Measurements from ENCODE around the gene FOXN3.

DNA sequence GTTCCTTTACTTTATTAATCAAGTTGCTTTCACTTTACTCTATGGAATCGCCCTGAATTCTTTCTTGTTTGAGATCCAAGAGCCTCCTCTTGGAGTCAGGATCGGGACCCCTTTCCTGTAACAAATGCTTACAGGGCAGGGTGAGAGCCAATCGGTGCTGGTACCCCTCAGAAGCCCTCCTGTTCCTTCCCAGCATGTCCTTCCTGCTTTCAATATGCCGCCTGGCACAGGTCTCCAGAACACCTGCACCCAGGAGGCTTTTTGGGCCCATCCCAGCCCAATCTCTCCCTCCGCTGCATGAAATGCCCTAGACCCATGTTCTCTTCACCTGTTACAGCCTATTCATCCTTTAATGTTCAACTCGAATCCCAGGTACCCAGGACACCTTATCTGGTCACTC is 122.2 kb downstream of the FOXN3 start:
- no peak for TF ChIP-seq EZH2 (IDR thresholded peaks at IDR 0.05; ENCODE audit: borderline replicate concordance, insufficient read depth, low read length, poor library complexity, severe bottlenecking)
- TF ChIP-seq, protein P1, sequence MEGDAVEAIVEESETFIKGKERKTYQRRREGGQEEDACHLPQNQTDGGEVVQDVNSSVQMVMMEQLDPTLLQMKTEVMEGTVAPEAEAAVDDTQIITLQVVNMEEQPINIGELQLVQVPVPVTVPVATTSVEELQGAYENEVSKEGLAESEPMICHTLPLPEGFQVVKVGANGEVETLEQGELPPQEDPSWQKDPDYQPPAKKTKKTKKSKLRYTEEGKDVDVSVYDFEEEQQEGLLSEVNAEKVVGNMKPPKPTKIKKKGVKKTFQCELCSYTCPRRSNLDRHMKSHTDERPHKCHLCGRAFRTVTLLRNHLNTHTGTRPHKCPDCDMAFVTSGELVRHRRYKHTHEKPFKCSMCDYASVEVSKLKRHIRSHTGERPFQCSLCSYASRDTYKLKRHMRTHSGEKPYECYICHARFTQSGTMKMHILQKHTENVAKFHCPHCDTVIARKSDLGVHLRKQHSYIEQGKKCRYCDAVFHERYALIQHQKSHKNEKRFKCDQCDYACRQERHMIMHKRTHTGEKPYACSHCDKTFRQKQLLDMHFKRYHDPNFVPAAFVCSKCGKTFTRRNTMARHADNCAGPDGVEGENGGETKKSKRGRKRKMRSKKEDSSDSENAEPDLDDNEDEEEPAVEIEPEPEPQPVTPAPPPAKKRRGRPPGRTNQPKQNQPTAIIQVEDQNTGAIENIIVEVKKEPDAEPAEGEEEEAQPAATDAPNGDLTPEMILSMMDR (IDR thresholded peaks at IDR 0.05; ENCODE audit: poor library complexity, severe bottlenecking) = no peak
- TF ChIP-seq EP300 (conservative IDR thresholded peaks at IDR 0.05; ENCODE audit: poor library complexity, severe bottlenecking) = no peak
- no peak for TF ChIP-seq SMC3 (conservative IDR thresholded peaks at IDR 0.05; ENCODE audit: poor library complexity)
- TF ChIP-seq, protein P2, sequence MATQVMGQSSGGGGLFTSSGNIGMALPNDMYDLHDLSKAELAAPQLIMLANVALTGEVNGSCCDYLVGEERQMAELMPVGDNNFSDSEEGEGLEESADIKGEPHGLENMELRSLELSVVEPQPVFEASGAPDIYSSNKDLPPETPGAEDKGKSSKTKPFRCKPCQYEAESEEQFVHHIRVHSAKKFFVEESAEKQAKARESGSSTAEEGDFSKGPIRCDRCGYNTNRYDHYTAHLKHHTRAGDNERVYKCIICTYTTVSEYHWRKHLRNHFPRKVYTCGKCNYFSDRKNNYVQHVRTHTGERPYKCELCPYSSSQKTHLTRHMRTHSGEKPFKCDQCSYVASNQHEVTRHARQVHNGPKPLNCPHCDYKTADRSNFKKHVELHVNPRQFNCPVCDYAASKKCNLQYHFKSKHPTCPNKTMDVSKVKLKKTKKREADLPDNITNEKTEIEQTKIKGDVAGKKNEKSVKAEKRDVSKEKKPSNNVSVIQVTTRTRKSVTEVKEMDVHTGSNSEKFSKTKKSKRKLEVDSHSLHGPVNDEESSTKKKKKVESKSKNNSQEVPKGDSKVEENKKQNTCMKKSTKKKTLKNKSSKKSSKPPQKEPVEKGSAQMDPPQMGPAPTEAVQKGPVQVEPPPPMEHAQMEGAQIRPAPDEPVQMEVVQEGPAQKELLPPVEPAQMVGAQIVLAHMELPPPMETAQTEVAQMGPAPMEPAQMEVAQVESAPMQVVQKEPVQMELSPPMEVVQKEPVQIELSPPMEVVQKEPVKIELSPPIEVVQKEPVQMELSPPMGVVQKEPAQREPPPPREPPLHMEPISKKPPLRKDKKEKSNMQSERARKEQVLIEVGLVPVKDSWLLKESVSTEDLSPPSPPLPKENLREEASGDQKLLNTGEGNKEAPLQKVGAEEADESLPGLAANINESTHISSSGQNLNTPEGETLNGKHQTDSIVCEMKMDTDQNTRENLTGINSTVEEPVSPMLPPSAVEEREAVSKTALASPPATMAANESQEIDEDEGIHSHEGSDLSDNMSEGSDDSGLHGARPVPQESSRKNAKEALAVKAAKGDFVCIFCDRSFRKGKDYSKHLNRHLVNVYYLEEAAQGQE (IDR thresholded peaks at IDR 0.05; ENCODE audit: borderline replicate concordance) = no peak
- no peak for TF ChIP-seq POLR2AphosphoS5 (IDR thresholded peaks at IDR 0.05)
- TF ChIP-seq TAF1 (IDR thresholded peaks at IDR 0.05; ENCODE audit: low read depth) = no peak
- no peak for TF ChIP-seq MXI1 (conservative IDR thresholded peaks at IDR 0.05; ENCODE audit: poor library complexity, severe bottlenecking)
- TF ChIP-seq RAD21 (conservative IDR thresholded peaks at IDR 0.05) = no peak

Data from neural cell (in vitro differentiated cells).